RWPE2 (cell line): ENCODE data around the gene SLC12A2.

Source experiments
- ATAC-seq: fragments of 200-7000 bp; cut with Tn5 transposase; 3 replicates; pipeline ENCODE4 v1.9.1; 2021; ENCODE audit warnings: low read depth
- DNase-seq: peaks from one replicate; pipeline ENCODE4 v3.0.0-alpha.2; 2020; ENCODE audit warnings: low spot score
- H3K27ac ChIP-seq: fragments of 450-650 bp; 2 replicates; pipeline ENCODE4 v1.5.1; 2017; ENCODE audit warnings: mild to moderate bottlenecking; ENCODE audit not compliant: poor library complexity, severe bottlenecking
- H3K27me3 ChIP-seq: fragments of 250-450 bp; sonication (Bioruptor Pico); 2 replicates; pipeline ENCODE4 v1.5.1; 2021; ENCODE audit warnings: mild to moderate bottlenecking, moderate library complexity; ENCODE audit not compliant: insufficient read depth, poor library complexity, severe bottlenecking
- H3K36me3 ChIP-seq: fragments of 250-450 bp; sonication (Bioruptor Pico); 2 replicates; pipeline ENCODE4 v1.5.1; 2020; ENCODE audit warnings: low read depth, mild to moderate bottlenecking, moderate library complexity
- H3K4me1 ChIP-seq: fragments of 250-450 bp; sonication (Bioruptor Pico); 2 replicates; pipeline ENCODE4 v1.5.1; 2021; ENCODE audit warnings: mild to moderate bottlenecking, moderate library complexity; ENCODE audit not compliant: insufficient read depth, poor library complexity, severe bottlenecking
- H3K4me3 ChIP-seq: fragments of 250-450 bp; sonication (Bioruptor Pico); 2 replicates; pipeline ENCODE4 v1.5.1; 2021; ENCODE audit warnings: mild to moderate bottlenecking, moderate library complexity; ENCODE audit not compliant: severe bottlenecking
- H3K9me3 ChIP-seq: fragments of 250-450 bp; sonication (Bioruptor Pico); 2 replicates; pipeline ENCODE4 v1.5.1; 2021; ENCODE audit warnings: mild to moderate bottlenecking, moderate library complexity; ENCODE audit not compliant: severe bottlenecking
- TF ChIP-seq, protein P1 (sequence below): fragments of 450-650 bp; IDR thresholded peaks from one replicate; pipeline ENCODE4 v1.5.1; 2017; ENCODE audit warnings: mild to moderate bottlenecking, moderate library complexity; ENCODE audit not compliant: poor library complexity, severe bottlenecking

The SLC12A2 gene

DNA sequence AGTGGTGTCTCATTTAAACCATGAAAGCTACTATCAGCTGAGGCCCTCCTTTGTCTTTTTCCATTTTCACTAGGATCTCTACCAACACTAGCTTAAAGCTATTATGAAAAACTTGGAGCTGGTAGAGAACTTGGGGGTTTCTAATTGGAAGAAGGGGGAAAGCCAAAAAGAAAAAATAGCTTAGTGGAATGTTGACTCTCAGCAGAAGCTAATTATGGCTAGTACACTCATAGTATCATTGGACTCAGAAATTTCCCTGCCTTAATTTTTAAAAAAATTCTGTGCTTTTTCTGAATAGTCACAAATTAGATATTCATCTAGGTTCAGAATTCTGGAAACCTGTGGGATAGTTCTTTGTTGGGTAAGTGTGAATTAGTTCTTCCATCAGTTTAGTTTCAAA lies 8.0 kb downstream of the SLC12A2 start:
- H3K36me3 ChIP-seq: peaks cover under 1% of the 10 kb centered on the region; the same call in 1 of the 2 replicates
- H3K4me3 ChIP-seq: no peak overlapping the region
- no peak overlapping the region for H3K27ac ChIP-seq
- TF ChIP-seq, protein P1, sequence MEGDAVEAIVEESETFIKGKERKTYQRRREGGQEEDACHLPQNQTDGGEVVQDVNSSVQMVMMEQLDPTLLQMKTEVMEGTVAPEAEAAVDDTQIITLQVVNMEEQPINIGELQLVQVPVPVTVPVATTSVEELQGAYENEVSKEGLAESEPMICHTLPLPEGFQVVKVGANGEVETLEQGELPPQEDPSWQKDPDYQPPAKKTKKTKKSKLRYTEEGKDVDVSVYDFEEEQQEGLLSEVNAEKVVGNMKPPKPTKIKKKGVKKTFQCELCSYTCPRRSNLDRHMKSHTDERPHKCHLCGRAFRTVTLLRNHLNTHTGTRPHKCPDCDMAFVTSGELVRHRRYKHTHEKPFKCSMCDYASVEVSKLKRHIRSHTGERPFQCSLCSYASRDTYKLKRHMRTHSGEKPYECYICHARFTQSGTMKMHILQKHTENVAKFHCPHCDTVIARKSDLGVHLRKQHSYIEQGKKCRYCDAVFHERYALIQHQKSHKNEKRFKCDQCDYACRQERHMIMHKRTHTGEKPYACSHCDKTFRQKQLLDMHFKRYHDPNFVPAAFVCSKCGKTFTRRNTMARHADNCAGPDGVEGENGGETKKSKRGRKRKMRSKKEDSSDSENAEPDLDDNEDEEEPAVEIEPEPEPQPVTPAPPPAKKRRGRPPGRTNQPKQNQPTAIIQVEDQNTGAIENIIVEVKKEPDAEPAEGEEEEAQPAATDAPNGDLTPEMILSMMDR: no peak
- no peaks in the 10 kb centered on the region for H3K27me3 ChIP-seq
- peaks cover 4% of the 10 kb centered on the region for H3K9me3 ChIP-seq
- no peak for ATAC-seq
- no peaks in the 10 kb centered on the region for H3K4me1 ChIP-seq
- no peak for DNase-seq

DNA sequence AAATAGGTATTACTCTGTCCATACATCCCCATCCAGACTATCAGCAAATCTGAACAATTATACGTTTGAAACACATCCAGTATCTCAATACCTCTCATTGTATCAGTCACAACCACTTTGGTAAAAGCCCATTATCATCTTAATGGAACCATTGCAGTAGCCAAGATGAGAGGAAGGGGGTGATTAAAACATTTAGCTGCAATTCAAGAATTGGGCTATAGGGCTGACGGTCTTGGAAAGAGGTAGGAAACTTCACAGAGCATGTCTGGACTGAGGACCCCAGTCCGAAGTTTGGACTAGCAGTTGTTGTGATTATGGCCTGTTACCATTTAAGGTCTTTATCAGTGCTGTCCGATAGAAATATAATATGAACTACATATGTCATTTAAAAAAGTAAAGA lies 8.6 kb downstream of the SLC12A2 start:
- no peak overlapping the region for H3K4me3 ChIP-seq
- TF ChIP-seq, protein P1: no peak
- no peak overlapping the region for H3K27ac ChIP-seq
- no peaks in the 10 kb centered on the region for H3K4me1 ChIP-seq
- ATAC-seq (no peak), DNase-seq (no peak)
- H3K36me3 ChIP-seq: peaks cover 6% of the 10 kb centered on the region; the same call in 1 of the 2 replicates
- peaks cover 10% of the 10 kb centered on the region for H3K9me3 ChIP-seq
- H3K27me3 ChIP-seq: no peaks in the 10 kb centered on the region

DNA sequence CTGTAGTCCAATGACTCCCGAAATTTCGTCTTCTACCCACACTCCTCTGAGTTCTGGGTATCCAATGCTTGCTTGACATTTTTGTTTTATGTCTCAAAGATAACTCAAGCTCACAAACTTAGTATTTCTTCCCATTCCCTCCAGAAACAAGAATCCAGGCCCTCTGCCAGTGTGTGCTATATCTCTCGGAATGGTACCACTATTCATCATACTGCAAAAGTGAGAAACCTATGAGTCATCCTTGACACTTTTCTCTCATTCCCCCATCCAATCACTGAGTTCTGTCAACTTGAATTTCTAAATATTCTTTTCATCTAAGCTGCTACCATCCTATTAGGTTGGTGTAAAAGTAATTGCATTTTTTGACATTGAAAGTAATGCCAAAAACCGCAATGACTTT lies 9.8 kb downstream of the SLC12A2 start:
- Histone ChIP-seq H3K36me3 (peaks cover 11% of the 10 kb centered on the region; the same call in 1 of the 2 replicates), H3K4me3 (no peak overlapping the region), H3K27ac (no peak overlapping the region), H3K9me3 (peaks cover 19% of the 10 kb centered on the region), H3K27me3 (no peaks in the 10 kb centered on the region), H3K4me1 (no peaks in the 10 kb centered on the region)
- DNase-seq (no peak), ATAC-seq (no peak)
- TF ChIP-seq, protein P1: no peak

- Histone ChIP-seq H3K36me3 (peaks cover 11% of the 10 kb centered on the region; the same call in 1 of the 2 replicates), H3K9me3 (peaks cover 21% of the 10 kb centered on the region), H3K4me3 (no peak overlapping the region), H3K27me3 (no peaks in the 10 kb centered on the region), H3K4me1 (no peaks in the 10 kb centered on the region), H3K27ac (no peak overlapping the region)
- DNase-seq (no peak), ATAC-seq (no peak)
- TF ChIP-seq, protein P1: no peak
These were observed 13.7 kb downstream of the SLC12A2 start for GRCh38 chr5:128097224-128097623.

DNA sequence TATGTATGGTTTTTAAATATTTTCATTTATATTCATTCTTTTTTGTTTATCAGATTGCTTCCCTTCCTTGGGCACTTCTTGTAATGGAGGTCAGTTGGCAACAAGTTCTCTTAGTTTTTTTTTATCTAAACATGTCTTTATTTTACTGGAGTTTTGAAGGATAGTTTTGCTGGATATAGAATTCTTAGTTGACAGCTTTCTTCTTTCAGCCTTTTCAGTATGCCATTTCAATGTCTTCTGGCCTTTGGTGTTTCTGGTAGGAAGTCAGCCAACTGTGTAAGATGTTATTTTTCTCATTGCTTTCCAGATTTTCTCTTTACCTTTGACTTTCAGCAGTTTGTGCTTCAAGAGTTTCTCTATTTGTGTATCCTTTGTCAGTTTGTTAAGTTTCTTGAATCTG lies 14.2 kb downstream of the SLC12A2 start:
- Histone ChIP-seq H3K4me3 (no peak overlapping the region), H3K27ac (no peak overlapping the region), H3K4me1 (no peaks in the 10 kb centered on the region), H3K36me3 (peaks cover 11% of the 10 kb centered on the region; the same call in 1 of the 2 replicates), H3K9me3 (peaks cover 21% of the 10 kb centered on the region), H3K27me3 (no peaks in the 10 kb centered on the region)
- DNase-seq (no peak), ATAC-seq (no peak)
- TF ChIP-seq, protein P1: no peak
